Keratinocyte (primary cell): ENCODE data around the gene BEST2. TPM values are rescaled to one million over a fixed set of nuclear protein-coding genes. Genes with fewer than 3 reads are reported as not detected.
A peak's percentile ranks its signal among the peaks of the same experiment; 100 is the strongest.
"Not testable (repeated sequence)": the region's sequence is repeated elsewhere in the genome, so short reads cannot be mapped to it uniquely, and the experiment has no call there.

Source experiments
- DNase-seq: peaks from one replicate; pipeline ENCODE4 v3.0.0-alpha.2; 2011; ENCODE audit warnings: low read depth, missing footprints, low spot score
- FAIRE-seq: peaks from 2 replicates; lab custom pipeline; 2011; peaks lifted over from hg19 to GRCh38; lab: Jason Lieb, UNC
- H2AFZ ChIP-seq: 2 replicates; pipeline ENCODE4 v1.6.0; 2012; ENCODE audit warnings: low read length, control low read depth, inconsistent platforms; ENCODE audit not compliant: control insufficient read depth
- H3K27ac ChIP-seq: 2 replicates; pipeline ENCODE4 v1.5.1; 2011; ENCODE audit warnings: low read length; ENCODE audit not compliant: control insufficient read depth, insufficient read depth
- H3K27me3 ChIP-seq: 3 replicates; pipeline ENCODE4 v1.6.0; 2011; ENCODE audit warnings: low read length; ENCODE audit not compliant: control insufficient read depth, insufficient read depth; ENCODE audit errors: extremely low read depth
- H3K36me3 ChIP-seq, 2 experiments: 2 replicates in 1 of 2; 3 replicates in 1 of 2; pipeline ENCODE4 v1.5.1; 2011; ENCODE audit warnings: low read length in 2 of 2, mild to moderate bottlenecking in 1 of 2; ENCODE audit not compliant: control insufficient read depth in 2 of 2, insufficient read depth in 2 of 2; ENCODE audit errors: extremely low read depth in 1 of 2
- H3K4me1 ChIP-seq: 3 replicates; pipeline ENCODE4 v1.5.1; 2011; ENCODE audit warnings: low read length; ENCODE audit not compliant: control insufficient read depth, insufficient read depth; ENCODE audit errors: extremely low read depth
- H3K4me2 ChIP-seq: 3 replicates; pipeline ENCODE4 v1.6.0; 2011; ENCODE audit warnings: low read depth, low read length; ENCODE audit not compliant: control insufficient read depth, insufficient read depth; ENCODE audit errors: extremely low read depth
- H3K4me3 ChIP-seq, 3 experiments: fragments of 200-600 bp in 1 of 3; sonication (generic) in 1 of 3; 2 replicates in 2 of 3; 3 replicates in 1 of 3; pipeline ENCODE4 v1.5.1; 2011 to 2016; ENCODE audit warnings: low read length in 3 of 3, mild to moderate bottlenecking in 3 of 3, control low read depth in 2 of 3, inconsistent platforms in 1 of 3, low read depth in 1 of 3, mixed read lengths in 1 of 3, mixed run types in 1 of 3, moderate library complexity in 1 of 3; ENCODE audit not compliant: control insufficient read depth in 2 of 3, insufficient read depth in 2 of 3; ENCODE audit errors: extremely low read depth in 1 of 3
- H3K79me2 ChIP-seq: 2 replicates; pipeline ENCODE4 v1.6.0; 2012; ENCODE audit warnings: low read length; ENCODE audit not compliant: control insufficient read depth, insufficient read depth
- H3K9ac ChIP-seq: 3 replicates; pipeline ENCODE4 v1.6.0; 2011; ENCODE audit warnings: low read length; ENCODE audit not compliant: control insufficient read depth, insufficient read depth; ENCODE audit errors: extremely low read depth
- H3K9me1 ChIP-seq: 3 replicates; pipeline ENCODE4 v1.6.0; 2011; ENCODE audit warnings: low read length; ENCODE audit not compliant: control insufficient read depth, insufficient read depth; ENCODE audit errors: extremely low read depth
- H3K9me3 ChIP-seq: 2 replicates; pipeline ENCODE4 v1.5.1; 2012; ENCODE audit warnings: low read depth, low read length; ENCODE audit not compliant: control insufficient read depth
- H4K20me1 ChIP-seq: 3 replicates; pipeline ENCODE4 v1.6.0; 2011; ENCODE audit warnings: low read length; ENCODE audit not compliant: control insufficient read depth, insufficient read depth; ENCODE audit errors: extremely low read depth
- EZH2 ChIP-seq: IDR thresholded peaks from one replicate; pipeline ENCODE4 v1.6.1; 2012; ENCODE audit warnings: inconsistent platforms, mild to moderate bottlenecking, low read length, moderate library complexity
- dilution Hi-C: fragments of 300-500 bp; cut with MboI; formaldehyde crosslinking; loops from one replicate; pipeline ENCODE4 v1.7.0; 2020; ENCODE audit warnings: low sequenced_read_pairs; ENCODE audit not compliant: extremely low pct_ligation_motif_present
- polyA plus RNA-seq, 5 experiments: library from polyadenylated mRNA; depleted of rRNA in 3 of 5; stranded (reverse) in 3 of 5; stranded (forward) in 1 of 5; unstranded in 1 of 5; fragments of >200 nt; gene quantifications; 1 replicate in 1 of 5; 2 replicates in 3 of 5; 3 replicates in 1 of 5; pipeline versions ENCODE4 v1.2.1 to v1.2.3, GENCODE V29; 2011 to 2012; ENCODE audit warnings: missing spikeins in 2 of 5, low read depth in 1 of 5, low replicate concordance in 1 of 5
- TF ChIP-seq, protein P1 (sequence below), 3 experiments: IDR thresholded peaks in 1 of 3; conservative IDR thresholded peaks in 1 of 3; optimal IDR thresholded peaks in 1 of 3; 2 replicates in 2 of 3; 3 replicates in 1 of 3; pipeline versions ENCODE3 to v1.5.1; 2011; ENCODE audit warnings: low read length in 3 of 3, mild to moderate bottlenecking in 3 of 3, moderate library complexity in 2 of 3, control low read depth in 1 of 3, inconsistent platforms in 1 of 3; ENCODE audit not compliant: insufficient read depth in 2 of 3; ENCODE audit errors: extremely low read depth in 1 of 3

Gene BEST2
- polyA plus RNA-seq, 1 donor (not counting 4 experiments of a cell fraction or from before 2014, with no cell fraction given): not detected

GRCh38 chr19:12723381-12723640, 28.3 kb upstream of the BEST2 start:
- TF ChIP-seq EZH2: no peak
- TF ChIP-seq, protein P1, sequence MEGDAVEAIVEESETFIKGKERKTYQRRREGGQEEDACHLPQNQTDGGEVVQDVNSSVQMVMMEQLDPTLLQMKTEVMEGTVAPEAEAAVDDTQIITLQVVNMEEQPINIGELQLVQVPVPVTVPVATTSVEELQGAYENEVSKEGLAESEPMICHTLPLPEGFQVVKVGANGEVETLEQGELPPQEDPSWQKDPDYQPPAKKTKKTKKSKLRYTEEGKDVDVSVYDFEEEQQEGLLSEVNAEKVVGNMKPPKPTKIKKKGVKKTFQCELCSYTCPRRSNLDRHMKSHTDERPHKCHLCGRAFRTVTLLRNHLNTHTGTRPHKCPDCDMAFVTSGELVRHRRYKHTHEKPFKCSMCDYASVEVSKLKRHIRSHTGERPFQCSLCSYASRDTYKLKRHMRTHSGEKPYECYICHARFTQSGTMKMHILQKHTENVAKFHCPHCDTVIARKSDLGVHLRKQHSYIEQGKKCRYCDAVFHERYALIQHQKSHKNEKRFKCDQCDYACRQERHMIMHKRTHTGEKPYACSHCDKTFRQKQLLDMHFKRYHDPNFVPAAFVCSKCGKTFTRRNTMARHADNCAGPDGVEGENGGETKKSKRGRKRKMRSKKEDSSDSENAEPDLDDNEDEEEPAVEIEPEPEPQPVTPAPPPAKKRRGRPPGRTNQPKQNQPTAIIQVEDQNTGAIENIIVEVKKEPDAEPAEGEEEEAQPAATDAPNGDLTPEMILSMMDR (optimal IDR thresholded peaks at IDR 0.05 in 1 of 3, IDR thresholded peaks at IDR 0.05 in 1 of 3, conservative IDR thresholded peaks at IDR 0.05 in 1 of 3; ENCODE audit: extremely low read depth in 1 of 3, insufficient read depth in 2 of 3, low read length in 3 of 3): no peak
- dilution Hi-C loops: no loop called here
- no peak for DNase-seq
- no peaks in the 10 kb centered on the region for H3K27me3 ChIP-seq
- no peaks in the 10 kb centered on the region for H3K9me1 ChIP-seq
- H3K27ac ChIP-seq: peak overlapping the region; percentile 93
- FAIRE-seq: no peak
- peak overlapping the region; percentile 77 to 92 (median 90) for H3K4me3 ChIP-seq
- H3K36me3 ChIP-seq: peaks cover 7 to 14% of the 10 kb centered on the region in 2 experiments
- peaks cover 24% of the 10 kb centered on the region for H3K4me1 ChIP-seq
- peak overlapping the region; percentile 84 for H3K4me2 ChIP-seq
- H4K20me1 ChIP-seq: peaks cover 6% of the 10 kb centered on the region
- no peaks in the 10 kb centered on the region for H3K9me3 ChIP-seq
- H3K79me2 ChIP-seq: peaks cover 51% of the 10 kb centered on the region
- peak overlapping the region; percentile 17 for H2AFZ ChIP-seq
- peak overlapping the region; percentile 90 for H3K9ac ChIP-seq

DNA sequence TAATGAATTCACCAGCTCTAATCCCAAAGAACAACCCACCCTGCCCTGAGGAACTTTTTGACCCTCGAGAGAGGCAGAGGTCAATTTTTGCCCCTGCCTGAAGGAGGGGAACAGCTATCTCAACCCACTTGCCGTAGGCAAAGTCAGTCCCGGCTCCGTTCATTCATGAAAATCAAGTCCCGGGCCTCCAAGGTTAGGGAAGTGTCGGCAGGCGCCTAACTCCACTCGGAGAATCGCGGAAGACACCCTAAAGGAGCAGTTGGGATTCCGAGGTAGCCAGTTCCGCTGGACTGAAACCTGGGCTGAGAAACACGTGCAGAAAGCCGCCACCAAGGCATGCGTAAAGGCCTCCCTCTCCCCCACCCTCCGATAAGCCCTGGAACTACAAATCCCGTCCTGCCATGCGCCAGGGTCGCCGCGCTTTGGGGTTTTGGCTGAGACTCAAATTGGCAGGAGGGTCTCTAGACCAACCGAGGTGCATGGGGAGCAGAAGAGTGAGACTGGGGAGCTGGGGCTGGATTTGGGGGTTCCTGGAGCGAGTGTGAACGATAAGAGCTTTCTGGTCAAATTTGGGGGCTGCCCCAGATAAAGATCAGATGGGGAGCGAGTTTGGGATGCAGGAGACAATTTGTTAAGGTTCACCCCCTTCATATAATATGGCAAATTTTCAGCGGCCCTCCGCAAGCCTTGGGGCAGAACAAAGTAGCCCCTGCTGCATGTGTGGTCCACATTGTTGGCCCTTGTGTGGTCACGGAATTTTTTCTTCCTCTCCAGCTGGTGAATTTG, 27.8 kb upstream of the BEST2 start, which contains the start of gene TNPO2:
Gene TNPO2 (minus strand): TSS at position 292 of the 786 bp plus-strand sequence. CDS start 2,955 bp downstream, outside the sequence.
- peak within 1 kb of the TSS; percentile 34 for H2AFZ ChIP-seq
- H4K20me1 ChIP-seq: peaks cover 5% of the 10 kb centered on the region
- peak within 1 kb of the TSS; percentile 77 to 92 (median 90) for H3K4me3 ChIP-seq
- peaks cover 5 to 18% of the 10 kb centered on the region in 2 experiments for H3K36me3 ChIP-seq
- peaks cover 48% of the 10 kb centered on the region for H3K79me2 ChIP-seq
- FAIRE-seq (peak; percentile 41), DNase-seq (no peak)
- H3K9me3 ChIP-seq: no peaks in the 10 kb centered on the region
- H3K4me2 ChIP-seq: peak within 1 kb of the TSS; percentile 84
- H3K27me3 ChIP-seq: no peaks in the 10 kb centered on the region
- dilution Hi-C loops: no loop called here
- H3K9me1 ChIP-seq: no peaks in the 10 kb centered on the region
- peak within 1 kb of the TSS; percentile 93 for H3K27ac ChIP-seq
- TF ChIP-seq, protein P1 (optimal IDR thresholded peaks at IDR 0.05 in 1 of 3, IDR thresholded peaks at IDR 0.05 in 1 of 3, conservative IDR thresholded peaks at IDR 0.05 in 1 of 3; ENCODE audit: extremely low read depth in 1 of 3, insufficient read depth in 2 of 3, low read length in 3 of 3): no peak
- no peak for TF ChIP-seq EZH2
- peak within 1 kb of the TSS; percentile 90 for H3K9ac ChIP-seq
- peaks cover 21% of the 10 kb centered on the region for H3K4me1 ChIP-seq

- dilution Hi-C loops, H3K9me1 ChIP-seq, H3K9me3 ChIP-seq, FAIRE-seq, H3K27ac ChIP-seq, H3K9ac ChIP-seq, H2AFZ ChIP-seq, H3K4me3 ChIP-seq, H3K4me2 ChIP-seq, DNase-seq, H4K20me1 ChIP-seq, H3K27me3 ChIP-seq: not testable (repeated sequence)
- Histone ChIP-seq H3K36me3 (peaks cover 10 to 22% of the 10 kb centered on the region in 2 experiments), H3K79me2 (peaks cover 40% of the 10 kb centered on the region), H3K4me1 (peaks cover 13% of the 10 kb centered on the region)
Measured at GRCh38 chr19:12725612-12726011, 26.0 kb upstream of the BEST2 start.
